ENCODE measurements around the gene SNTB2.

GRCh38 chr16:69327585-69328310 is 140.8 kb downstream of the SNTB2 start:
- TF ChIP-seq CTCF (IDR thresholded peaks at IDR 0.05) (no peak), EZH2 (IDR thresholded peaks at IDR 0.05) (no peak), EZH2phosphoT487 (IDR thresholded peaks at IDR 0.05) (no peak)
